ENCODE measurements around the gene FPGS. TPM values are rescaled to one million over a fixed set of nuclear protein-coding genes. Genes with fewer than 3 reads are reported as not detected.
A peak's percentile ranks its signal among the peaks of the same experiment; 100 is the strongest.

Gene FPGS, protein sequence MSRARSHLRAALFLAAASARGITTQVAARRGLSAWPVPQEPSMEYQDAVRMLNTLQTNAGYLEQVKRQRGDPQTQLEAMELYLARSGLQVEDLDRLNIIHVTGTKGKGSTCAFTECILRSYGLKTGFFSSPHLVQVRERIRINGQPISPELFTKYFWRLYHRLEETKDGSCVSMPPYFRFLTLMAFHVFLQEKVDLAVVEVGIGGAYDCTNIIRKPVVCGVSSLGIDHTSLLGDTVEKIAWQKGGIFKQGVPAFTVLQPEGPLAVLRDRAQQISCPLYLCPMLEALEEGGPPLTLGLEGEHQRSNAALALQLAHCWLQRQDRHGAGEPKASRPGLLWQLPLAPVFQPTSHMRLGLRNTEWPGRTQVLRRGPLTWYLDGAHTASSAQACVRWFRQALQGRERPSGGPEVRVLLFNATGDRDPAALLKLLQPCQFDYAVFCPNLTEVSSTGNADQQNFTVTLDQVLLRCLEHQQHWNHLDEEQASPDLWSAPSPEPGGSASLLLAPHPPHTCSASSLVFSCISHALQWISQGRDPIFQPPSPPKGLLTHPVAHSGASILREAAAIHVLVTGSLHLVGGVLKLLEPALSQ
- total RNA-seq: 64.6 and 69.9 TPM in 2 replicates
- long read RNA-seq, partial matches to known transcripts: 0 of 2 reads
- long read RNA-seq, other reads (novel, unspliced or antisense): 1 of 2 reads

DNA sequence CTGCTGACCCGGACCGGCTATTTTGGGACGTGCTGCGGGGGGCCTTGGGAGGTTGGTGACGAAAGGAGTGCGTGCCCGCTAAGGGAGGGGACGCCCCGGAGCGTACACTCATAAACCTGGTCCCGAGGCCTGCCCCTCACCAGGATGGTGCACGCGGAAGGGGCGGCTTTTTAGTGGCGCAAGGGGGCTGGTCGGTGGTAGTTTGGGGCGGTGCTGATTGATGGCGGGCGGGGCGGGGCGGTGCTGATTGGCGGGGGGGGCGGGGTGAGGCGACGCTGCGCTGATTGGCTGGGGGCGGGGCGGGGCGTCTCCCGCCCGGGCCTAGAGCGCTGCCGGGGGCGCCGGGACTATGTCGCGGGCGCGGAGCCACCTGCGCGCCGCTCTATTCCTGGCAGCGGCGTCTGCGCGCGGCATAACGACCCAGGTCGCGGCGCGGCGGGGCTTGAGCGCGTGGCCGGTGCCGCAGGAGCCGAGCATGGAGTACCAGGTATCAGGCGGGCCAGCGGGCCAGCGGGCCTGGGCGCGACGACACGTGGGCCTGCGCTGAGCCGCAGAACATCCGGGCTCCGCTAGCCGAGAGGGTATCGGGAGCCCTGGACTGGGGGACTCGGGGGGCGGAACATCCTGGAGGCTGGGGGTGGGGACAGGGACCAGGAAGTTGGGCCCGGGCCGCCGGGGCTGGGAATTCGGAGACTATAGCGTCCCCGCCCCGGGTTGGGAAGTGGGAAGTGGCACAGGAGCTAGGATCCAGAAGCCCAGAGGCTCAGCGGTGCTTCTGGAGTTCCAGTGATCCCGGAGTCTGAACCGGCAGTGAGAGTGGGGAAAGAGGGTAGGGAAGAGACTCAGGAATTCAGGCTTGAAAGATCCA lies at the start of gene FPGS:
FPGS (plus strand) TSS at position 307 of the 868 bp plus-strand sequence; CDS start at position 350, 43 bp downstream.
- no peaks in the 10 kb centered on the region for H3K9me3 Mint-ChIP-seq
- TF ChIP-seq, protein P1, sequence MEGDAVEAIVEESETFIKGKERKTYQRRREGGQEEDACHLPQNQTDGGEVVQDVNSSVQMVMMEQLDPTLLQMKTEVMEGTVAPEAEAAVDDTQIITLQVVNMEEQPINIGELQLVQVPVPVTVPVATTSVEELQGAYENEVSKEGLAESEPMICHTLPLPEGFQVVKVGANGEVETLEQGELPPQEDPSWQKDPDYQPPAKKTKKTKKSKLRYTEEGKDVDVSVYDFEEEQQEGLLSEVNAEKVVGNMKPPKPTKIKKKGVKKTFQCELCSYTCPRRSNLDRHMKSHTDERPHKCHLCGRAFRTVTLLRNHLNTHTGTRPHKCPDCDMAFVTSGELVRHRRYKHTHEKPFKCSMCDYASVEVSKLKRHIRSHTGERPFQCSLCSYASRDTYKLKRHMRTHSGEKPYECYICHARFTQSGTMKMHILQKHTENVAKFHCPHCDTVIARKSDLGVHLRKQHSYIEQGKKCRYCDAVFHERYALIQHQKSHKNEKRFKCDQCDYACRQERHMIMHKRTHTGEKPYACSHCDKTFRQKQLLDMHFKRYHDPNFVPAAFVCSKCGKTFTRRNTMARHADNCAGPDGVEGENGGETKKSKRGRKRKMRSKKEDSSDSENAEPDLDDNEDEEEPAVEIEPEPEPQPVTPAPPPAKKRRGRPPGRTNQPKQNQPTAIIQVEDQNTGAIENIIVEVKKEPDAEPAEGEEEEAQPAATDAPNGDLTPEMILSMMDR (conservative IDR thresholded peaks at IDR 0.05): no peak
- peak within 1 kb of the TSS; percentile 99 for H3K4me3 Mint-ChIP-seq
- H3K27ac Mint-ChIP-seq (ENCODE audit: unreplicated experiment): peak within 1 kb of the TSS; percentile 98
- peaks cover 5% of the 10 kb centered on the region for H3K36me3 Mint-ChIP-seq (ENCODE audit: low read depth)
- no peaks in the 10 kb centered on the region for H3K27me3 Mint-ChIP-seq (ENCODE audit: low read depth)
- peak; percentile 61 for DNase-seq (ENCODE audit: low read depth, low spot score)
- peaks cover 12% of the 10 kb centered on the region for H3K4me1 Mint-ChIP-seq

DNA sequence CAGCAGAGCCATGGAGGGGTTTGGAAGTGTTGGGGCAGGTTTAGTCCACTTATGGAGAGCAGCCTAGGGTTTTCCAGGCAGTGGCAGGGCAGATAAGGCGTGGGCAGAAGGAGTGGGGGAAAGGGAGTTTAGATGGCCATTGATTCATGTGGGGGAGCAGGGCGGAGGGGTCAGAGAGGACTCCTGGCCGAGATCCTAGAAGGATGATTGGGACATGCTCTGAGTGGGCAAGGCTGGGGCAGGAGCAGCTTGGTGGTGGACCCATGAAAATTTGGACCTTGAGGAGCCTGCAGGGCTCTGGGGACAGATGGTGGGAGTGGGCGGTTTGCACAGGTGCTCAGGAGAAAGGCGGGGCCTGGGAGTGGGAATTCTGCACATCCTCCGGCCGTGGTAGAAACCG lies 49.5 kb upstream of the FPGS start:
- H3K36me3 Mint-ChIP-seq (ENCODE audit: low read depth): no peaks in the 10 kb centered on the region
- H3K4me1 Mint-ChIP-seq: no peaks in the 10 kb centered on the region
- H3K27me3 Mint-ChIP-seq (ENCODE audit: low read depth): peaks cover 55% of the 10 kb centered on the region
- H3K9me3 Mint-ChIP-seq: no peaks in the 10 kb centered on the region
- TF ChIP-seq, protein P1 (conservative IDR thresholded peaks at IDR 0.05): no peak
- no peak for DNase-seq (ENCODE audit: low read depth, low spot score)
- H3K27ac Mint-ChIP-seq (ENCODE audit: unreplicated experiment): no peak overlapping the region
- H3K4me3 Mint-ChIP-seq: peak overlapping the region; percentile 22

DNA sequence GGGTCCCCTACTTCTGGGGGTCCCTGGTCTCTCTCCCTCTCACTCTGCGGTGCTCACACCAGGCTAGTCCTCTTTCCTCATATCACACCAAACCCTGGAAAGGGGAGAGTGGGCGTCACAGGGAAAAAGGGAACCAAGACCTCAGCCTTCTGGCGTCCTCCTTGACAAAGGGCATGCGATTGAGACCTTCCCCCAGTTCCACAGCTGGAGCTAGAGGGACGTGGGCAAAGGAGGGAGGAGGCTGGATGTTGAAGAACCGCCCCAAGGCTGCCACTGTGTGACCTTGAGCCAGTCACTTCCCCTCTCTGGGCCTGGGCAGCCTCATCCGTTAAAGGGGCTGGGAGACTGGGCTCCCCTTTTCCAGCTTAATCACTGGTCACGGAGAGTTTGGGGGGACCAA lies 49.1 kb upstream of the FPGS start:
- no peaks in the 10 kb centered on the region for H3K36me3 Mint-ChIP-seq (ENCODE audit: low read depth)
- H3K27ac Mint-ChIP-seq (ENCODE audit: unreplicated experiment): no peak overlapping the region
- no peaks in the 10 kb centered on the region for H3K4me1 Mint-ChIP-seq
- H3K27me3 Mint-ChIP-seq (ENCODE audit: low read depth): peaks cover 57% of the 10 kb centered on the region
- no peak overlapping the region for H3K4me3 Mint-ChIP-seq
- no peak for DNase-seq (ENCODE audit: low read depth, low spot score)
- H3K9me3 Mint-ChIP-seq: no peaks in the 10 kb centered on the region
- TF ChIP-seq, protein P1 (conservative IDR thresholded peaks at IDR 0.05): no peak

DNA sequence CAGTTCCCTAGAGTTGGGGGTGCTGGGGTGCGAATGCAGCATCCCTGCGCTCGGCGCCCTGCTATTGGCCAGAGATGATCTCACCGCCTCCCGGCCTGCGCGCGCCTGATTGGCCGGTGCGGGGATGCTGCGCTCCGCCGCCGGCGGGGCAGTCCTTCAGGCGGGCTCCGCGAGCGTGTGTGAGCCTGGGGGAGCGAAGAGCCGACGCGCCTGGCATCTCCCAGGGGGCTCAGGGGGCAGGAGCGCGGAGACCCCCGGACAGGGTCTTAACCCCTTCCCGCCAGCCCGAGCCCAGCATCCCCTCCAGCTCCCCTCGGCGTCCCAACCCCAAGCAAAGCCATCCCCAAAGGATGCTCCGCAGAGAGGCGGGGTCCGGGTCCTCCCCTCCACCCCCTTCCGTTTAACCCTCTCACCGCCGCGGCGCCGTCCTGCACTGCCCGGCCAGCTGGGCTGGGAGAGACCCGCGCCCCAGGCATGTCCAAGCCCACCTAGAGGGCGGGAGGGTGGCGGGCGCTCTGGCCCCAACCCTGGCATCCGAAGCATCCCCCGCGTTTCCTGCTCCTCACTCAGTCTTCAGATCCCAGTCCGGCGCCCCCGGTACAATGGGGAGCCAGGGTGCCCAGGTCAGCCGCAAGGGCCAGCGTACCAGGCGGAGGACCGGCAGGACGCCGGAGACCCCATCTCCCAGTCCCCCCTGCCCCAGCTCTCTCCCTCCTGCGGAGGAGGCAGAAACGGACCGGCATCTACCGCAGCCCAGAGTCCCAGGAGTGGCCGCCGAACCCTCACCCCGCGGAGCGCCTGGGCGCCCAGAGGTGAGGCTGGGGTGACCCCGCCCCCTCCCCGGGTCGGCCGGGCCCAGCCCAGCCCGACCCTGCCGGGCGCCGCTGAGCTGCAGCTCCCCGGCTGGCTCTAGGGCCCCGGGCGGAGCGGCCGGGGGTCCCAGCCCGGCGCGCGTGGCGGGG lies 48.3 kb upstream of the FPGS start:
- H3K27ac Mint-ChIP-seq (ENCODE audit: unreplicated experiment): no peak overlapping the region
- H3K27me3 Mint-ChIP-seq (ENCODE audit: low read depth): peaks cover 61% of the 10 kb centered on the region
- H3K36me3 Mint-ChIP-seq (ENCODE audit: low read depth): no peaks in the 10 kb centered on the region
- no peaks in the 10 kb centered on the region for H3K4me1 Mint-ChIP-seq
- H3K9me3 Mint-ChIP-seq: no peaks in the 10 kb centered on the region
- DNase-seq (ENCODE audit: low read depth, low spot score): peak; percentile 60
- TF ChIP-seq, protein P1 (conservative IDR thresholded peaks at IDR 0.05): no peak
- H3K4me3 Mint-ChIP-seq: peak overlapping the region; percentile 27
